ENCODE data around the gene PCDHGA1.

DNA sequence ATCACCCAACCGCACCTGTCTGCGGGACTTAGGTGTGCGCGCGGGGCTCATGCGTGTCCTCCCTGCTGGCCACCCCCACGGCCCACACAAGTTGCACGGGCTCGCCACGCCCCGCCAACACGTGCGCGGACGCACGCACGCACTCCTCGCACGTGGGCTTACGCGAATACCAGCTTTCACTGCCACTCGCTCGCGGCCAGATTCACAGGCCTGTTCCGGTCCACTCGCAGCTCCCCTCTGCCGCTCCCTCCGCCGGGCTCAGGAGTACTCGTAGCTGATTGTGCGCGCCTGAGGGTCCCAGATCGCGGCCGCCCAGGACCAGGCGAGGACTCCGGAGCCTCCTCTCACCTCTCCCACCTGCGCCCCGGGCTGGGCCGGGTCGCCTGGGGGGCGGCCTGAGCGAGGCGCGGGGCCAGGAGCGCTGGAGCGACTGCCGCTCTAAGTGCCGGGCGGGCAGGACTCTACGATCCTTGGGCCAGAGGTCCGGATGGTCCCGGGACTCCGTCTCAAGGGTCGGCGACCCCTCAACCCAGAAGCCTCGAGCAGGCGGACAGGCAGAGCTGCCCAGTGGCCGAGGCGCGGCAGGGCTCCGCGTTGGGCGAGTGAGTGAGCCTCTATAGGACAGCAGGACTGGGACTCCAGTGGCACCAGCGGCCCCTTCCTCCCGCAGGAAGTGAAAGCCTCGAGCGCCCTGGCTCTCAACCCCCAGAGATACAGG lies 162.0 kb downstream of the PCDHGA1 start:
- TF ChIP-seq, protein P1, sequence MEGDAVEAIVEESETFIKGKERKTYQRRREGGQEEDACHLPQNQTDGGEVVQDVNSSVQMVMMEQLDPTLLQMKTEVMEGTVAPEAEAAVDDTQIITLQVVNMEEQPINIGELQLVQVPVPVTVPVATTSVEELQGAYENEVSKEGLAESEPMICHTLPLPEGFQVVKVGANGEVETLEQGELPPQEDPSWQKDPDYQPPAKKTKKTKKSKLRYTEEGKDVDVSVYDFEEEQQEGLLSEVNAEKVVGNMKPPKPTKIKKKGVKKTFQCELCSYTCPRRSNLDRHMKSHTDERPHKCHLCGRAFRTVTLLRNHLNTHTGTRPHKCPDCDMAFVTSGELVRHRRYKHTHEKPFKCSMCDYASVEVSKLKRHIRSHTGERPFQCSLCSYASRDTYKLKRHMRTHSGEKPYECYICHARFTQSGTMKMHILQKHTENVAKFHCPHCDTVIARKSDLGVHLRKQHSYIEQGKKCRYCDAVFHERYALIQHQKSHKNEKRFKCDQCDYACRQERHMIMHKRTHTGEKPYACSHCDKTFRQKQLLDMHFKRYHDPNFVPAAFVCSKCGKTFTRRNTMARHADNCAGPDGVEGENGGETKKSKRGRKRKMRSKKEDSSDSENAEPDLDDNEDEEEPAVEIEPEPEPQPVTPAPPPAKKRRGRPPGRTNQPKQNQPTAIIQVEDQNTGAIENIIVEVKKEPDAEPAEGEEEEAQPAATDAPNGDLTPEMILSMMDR (IDR thresholded peaks at IDR 0.05): no peak
- TF ChIP-seq ZFX (IDR thresholded peaks at IDR 0.05; ENCODE audit: borderline replicate concordance): no peak

Data from 22Rv1 (cell line).